H9 (cell line): ENCODE data around the gene PDHA2. TPM values are rescaled to one million over a fixed set of nuclear protein-coding genes. Genes with fewer than 3 reads are reported as not detected.
A peak's percentile ranks its signal among the peaks of the same experiment; 100 is the strongest.

ENCODE experiments used
- DNase-seq: peaks from one replicate; pipeline ENCODE4 v3.0.0-alpha.2; 2017
- H2AFZ ChIP-seq: one replicate; pipeline ENCODE4 v1.6.1; 2013; ENCODE audit warnings: mild to moderate bottlenecking, low read length, control low read depth, moderate library complexity
- H2AK5ac ChIP-seq: 2 replicates; pipeline ENCODE4 v1.6.1; 2013; ENCODE audit warnings: low read length, control low read depth, mixed read lengths; ENCODE audit not compliant: insufficient read length
- H2BK120ac ChIP-seq: one replicate; pipeline ENCODE4 v1.6.1; 2013; ENCODE audit warnings: low read depth, mild to moderate bottlenecking, low read length, control low read depth, inconsistent platforms; ENCODE audit not compliant: poor library complexity, severe bottlenecking
- H2BK12ac ChIP-seq: 2 replicates; pipeline ENCODE4 v1.6.1; 2013; ENCODE audit warnings: low read length, control low read depth, mixed read lengths, low read depth; ENCODE audit not compliant: insufficient read length
- H2BK15ac ChIP-seq: 2 replicates; pipeline ENCODE4 v1.6.1; 2013; ENCODE audit warnings: low read depth, low read length, control low read depth
- H2BK20ac ChIP-seq: one replicate; pipeline ENCODE4 v1.6.1; 2013; ENCODE audit warnings: low read depth, mild to moderate bottlenecking, low read length, control low read depth, inconsistent platforms; ENCODE audit not compliant: poor library complexity, severe bottlenecking
- H2BK5ac ChIP-seq: 2 replicates; pipeline ENCODE4 v1.6.1; 2013; ENCODE audit warnings: low read length, control low read depth, mixed read lengths; ENCODE audit not compliant: insufficient read length
- H3K14ac ChIP-seq: 2 replicates; pipeline ENCODE4 v1.6.1; 2013; ENCODE audit warnings: low read length, control low read depth; ENCODE audit not compliant: insufficient read depth
- H3K18ac ChIP-seq: 2 replicates; pipeline ENCODE4 v1.6.1; 2013; ENCODE audit warnings: low read depth, mild to moderate bottlenecking, mixed read lengths, low read length, control low read depth; ENCODE audit not compliant: insufficient read length
- H3K23ac ChIP-seq: 2 replicates; pipeline ENCODE4 v1.6.1; 2013; ENCODE audit warnings: low read length, control low read depth, mixed read lengths, low read depth; ENCODE audit not compliant: insufficient read length
- H3K23me2 ChIP-seq: 2 replicates; pipeline ENCODE4 v1.6.1; 2013; ENCODE audit warnings: low read depth, mild to moderate bottlenecking, mixed read lengths, low read length, control low read depth; ENCODE audit not compliant: insufficient read length, poor library complexity, severe bottlenecking
- H3K27ac ChIP-seq: 2 replicates; pipeline ENCODE4 v1.5.1; 2013; ENCODE audit warnings: low read length, control low read depth, mixed read lengths, low read depth; ENCODE audit not compliant: insufficient read length
- H3K27me3 ChIP-seq: 2 replicates; pipeline ENCODE4 v1.6.1; 2013; ENCODE audit warnings: low read length, control low read depth, inconsistent platforms; ENCODE audit not compliant: insufficient read depth
- H3K4ac ChIP-seq: 2 replicates; pipeline ENCODE4 v1.6.1; 2013; ENCODE audit warnings: low read depth, mild to moderate bottlenecking, control low read depth, inconsistent platforms, low read length, moderate library complexity
- H3K4me1 ChIP-seq: 2 replicates; pipeline ENCODE4 v1.6.1; 2013; ENCODE audit warnings: low read length, control low read depth, inconsistent platforms; ENCODE audit not compliant: insufficient read depth
- H3K4me2 ChIP-seq: 2 replicates; pipeline ENCODE4 v1.6.1; 2013; ENCODE audit warnings: low read length, control low read depth, mixed read lengths; ENCODE audit not compliant: insufficient read length, insufficient read depth
- H3K56ac ChIP-seq: 2 replicates; pipeline ENCODE4 v1.6.1; 2013; ENCODE audit warnings: low read depth, mild to moderate bottlenecking, mixed read lengths, low read length, control low read depth; ENCODE audit not compliant: insufficient read length
- H3K79me1 ChIP-seq: 2 replicates; pipeline ENCODE4 v1.6.1; 2013; ENCODE audit warnings: low read depth, mild to moderate bottlenecking, moderate library complexity, low read length, control low read depth, inconsistent platforms; ENCODE audit not compliant: insufficient read depth, poor library complexity, severe bottlenecking
- H3K79me2 ChIP-seq: 2 replicates; pipeline ENCODE4 v1.6.1; 2013; ENCODE audit warnings: low read length, control low read depth, inconsistent platforms; ENCODE audit not compliant: insufficient read depth
- H3K9ac ChIP-seq: 2 replicates; pipeline ENCODE4 v1.6.1; 2013; ENCODE audit warnings: low read length, control low read depth, mixed read lengths; ENCODE audit not compliant: insufficient read length; ENCODE audit errors: extremely low read depth
- H3K9me3 ChIP-seq: one replicate; pipeline ENCODE4 v1.6.1; 2013; ENCODE audit warnings: low read depth, low read length, inconsistent platforms; ENCODE audit not compliant: control insufficient read depth
- H3T11ph ChIP-seq: one replicate; pipeline ENCODE4 v1.6.1; 2013; ENCODE audit warnings: mild to moderate bottlenecking, low read length, control low read depth, inconsistent platforms
- H4K20me1 ChIP-seq: one replicate; pipeline ENCODE4 v1.6.1; 2013; ENCODE audit not compliant: control insufficient read depth, insufficient read length, insufficient read depth
- H4K5ac ChIP-seq: 2 replicates; pipeline ENCODE4 v1.6.1; 2013; ENCODE audit warnings: low read depth, mild to moderate bottlenecking, mixed read lengths, low read length, control low read depth; ENCODE audit not compliant: insufficient read length
- H4K8ac ChIP-seq: replicated peaks from 2 replicates; pipeline ENCODE4 v1.6.1; 2013; ENCODE audit warnings: low read length, control low read depth, mixed read lengths, low read depth; ENCODE audit not compliant: insufficient read length
- H4K91ac ChIP-seq: 2 replicates; pipeline ENCODE4 v1.6.1; 2013; ENCODE audit warnings: low read depth, mild to moderate bottlenecking, moderate library complexity, mixed read lengths, low read length, control low read depth; ENCODE audit not compliant: insufficient read length
- H3K27ac Mint-ChIP-seq, 3 experiments: 2 replicates in 2 of 3; 3 replicates in 1 of 3; pipeline ENCODE4 v1.8.0; 2020 to 2021; ENCODE audit warnings: mixed read lengths in 3 of 3, mild to moderate bottlenecking in 1 of 3, moderate library complexity in 1 of 3
- H3K27me3 Mint-ChIP-seq: 2 replicates; pipeline ENCODE4 v1.8.0; 2021; ENCODE audit warnings: low read depth, mild to moderate bottlenecking, moderate library complexity, mixed read lengths
- H3K36me3 Mint-ChIP-seq, 3 experiments: 2 replicates in 2 of 3; 3 replicates in 1 of 3; pipeline ENCODE4 v1.8.0; 2020 to 2021; ENCODE audit warnings: low read depth in 3 of 3, mixed read lengths in 3 of 3; ENCODE audit not compliant: insufficient read depth in 1 of 3
- H3K4me1 Mint-ChIP-seq, 2 experiments: 2 replicates each; pipeline ENCODE4 v1.8.0; 2020; ENCODE audit warnings: mixed read lengths in 2 of 2
- H3K4me3 Mint-ChIP-seq, 2 experiments: 2 replicates in 1 of 2; 3 replicates in 1 of 2; pipeline ENCODE4 v1.8.0; 2020 to 2021; ENCODE audit warnings: mild to moderate bottlenecking in 2 of 2, mixed read lengths in 2 of 2, moderate library complexity in 1 of 2
- H3K9me3 Mint-ChIP-seq, 2 experiments: 2 replicates in 1 of 2; 3 replicates in 1 of 2; pipeline ENCODE4 v1.8.0; 2020; ENCODE audit warnings: mild to moderate bottlenecking in 2 of 2, mixed read lengths in 2 of 2, moderate library complexity in 1 of 2
- total RNA-seq: library from RNA; stranded (reverse); gene quantifications from 2 replicates; pipeline ENCODE4 v1.2.1, GENCODE V29; 2021
- TF ChIP-seq, protein P1 (sequence below): fragments of 200-600 bp; sonication (generic); conservative IDR thresholded peaks from 3 replicates; pipeline ENCODE4 v1.8.0; 2021; ENCODE audit warnings: antibody characterized with exemption, mild to moderate bottlenecking

The PDHA2 gene
- total RNA-seq, 1 experiment from 2014 or later, result not detected

DNA sequence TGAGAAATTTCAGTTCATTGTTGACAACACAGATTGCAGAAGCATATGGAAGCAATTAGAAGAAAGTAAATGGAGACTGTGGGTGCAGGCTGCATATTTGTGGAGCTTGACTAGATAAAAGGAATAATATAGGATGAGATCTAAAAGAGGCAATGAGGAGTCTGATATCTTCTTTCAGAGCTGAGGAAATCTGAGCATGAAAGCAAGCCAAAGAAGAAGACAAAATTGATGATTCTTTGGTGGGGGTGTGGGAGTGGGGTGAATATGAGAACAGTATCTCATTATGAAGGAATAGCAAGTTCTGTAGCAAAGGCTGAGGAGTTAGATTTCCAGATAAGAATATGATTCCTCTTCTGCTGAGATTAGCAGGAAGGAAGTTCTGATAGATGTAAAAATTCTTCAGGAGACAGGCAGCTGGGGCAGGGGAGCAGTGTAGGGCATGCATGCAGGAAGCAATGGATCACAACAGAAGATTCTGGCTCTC lies 6.1 kb upstream of the PDHA2 start:
- peaks cover 0 to 4% of the 10 kb centered on the region in 2 experiments; a peak in 2 of 5 replicates for H3K9me3 Mint-ChIP-seq
- Histone ChIP-seq H4K5ac (no peak overlapping the region), H3K79me1 (no peaks in the 10 kb centered on the region), H2AFZ (no peak overlapping the region), H3K23ac (no peak overlapping the region), H3K79me2 (no peaks in the 10 kb centered on the region), H3K4ac (no peak overlapping the region), H3K56ac (no peak overlapping the region), H2BK5ac (no peak overlapping the region), H3K18ac (no peak overlapping the region), H2BK12ac (no peak overlapping the region), H4K8ac (no peak overlapping the region), H2BK120ac (no peak overlapping the region), H2AK5ac (no peak overlapping the region), H3T11ph (no peak overlapping the region), H3K4me1 (peaks cover 2% of the 10 kb centered on the region; the same call in 1 of the 2 replicates), H3K14ac (no peak overlapping the region), H3K27ac (no peak overlapping the region), H3K27me3 (no peaks in the 10 kb centered on the region), H4K91ac (no peak overlapping the region), H3K23me2 (no peaks in the 10 kb centered on the region), H2BK15ac (no peak overlapping the region), H3K9me3 (no peaks in the 10 kb centered on the region), H2BK20ac (no peak overlapping the region), H4K20me1 (no peaks in the 10 kb centered on the region), H3K4me2 (no peak overlapping the region), H3K9ac (no peak overlapping the region)
- no peak overlapping the region for H3K4me3 Mint-ChIP-seq
- no peak for DNase-seq
- TF ChIP-seq, protein P1, sequence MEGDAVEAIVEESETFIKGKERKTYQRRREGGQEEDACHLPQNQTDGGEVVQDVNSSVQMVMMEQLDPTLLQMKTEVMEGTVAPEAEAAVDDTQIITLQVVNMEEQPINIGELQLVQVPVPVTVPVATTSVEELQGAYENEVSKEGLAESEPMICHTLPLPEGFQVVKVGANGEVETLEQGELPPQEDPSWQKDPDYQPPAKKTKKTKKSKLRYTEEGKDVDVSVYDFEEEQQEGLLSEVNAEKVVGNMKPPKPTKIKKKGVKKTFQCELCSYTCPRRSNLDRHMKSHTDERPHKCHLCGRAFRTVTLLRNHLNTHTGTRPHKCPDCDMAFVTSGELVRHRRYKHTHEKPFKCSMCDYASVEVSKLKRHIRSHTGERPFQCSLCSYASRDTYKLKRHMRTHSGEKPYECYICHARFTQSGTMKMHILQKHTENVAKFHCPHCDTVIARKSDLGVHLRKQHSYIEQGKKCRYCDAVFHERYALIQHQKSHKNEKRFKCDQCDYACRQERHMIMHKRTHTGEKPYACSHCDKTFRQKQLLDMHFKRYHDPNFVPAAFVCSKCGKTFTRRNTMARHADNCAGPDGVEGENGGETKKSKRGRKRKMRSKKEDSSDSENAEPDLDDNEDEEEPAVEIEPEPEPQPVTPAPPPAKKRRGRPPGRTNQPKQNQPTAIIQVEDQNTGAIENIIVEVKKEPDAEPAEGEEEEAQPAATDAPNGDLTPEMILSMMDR, result no peak
- no peaks in the 10 kb centered on the region for H3K27me3 Mint-ChIP-seq
- H3K36me3 Mint-ChIP-seq, result no peaks in the 10 kb centered on the region; a peak in 2 of 7 replicates
- peaks cover 17% of the 10 kb centered on the region in 2 experiments for H3K4me1 Mint-ChIP-seq
- peak overlapping the region in 1 of 3 experiments; percentile 41; a peak in 2 of 7 replicates for H3K27ac Mint-ChIP-seq
